Stimulated activated CD8-positive, alpha-beta memory T cell treated with anti-CD3 and anti-CD28 coated beads, Interleukin-4, amount 100 ng/mL, for 24 hours (primary cell): ENCODE results near the gene MYLIP.
A peak's percentile ranks its signal among the peaks of the same experiment; 100 is the strongest.

Experiments used
- DNase-seq: peaks from one replicate; pipeline ENCODE4 v3.0.0-alpha.2; 2020; ENCODE audit warnings: low read depth

The MYLIP gene

DNA sequence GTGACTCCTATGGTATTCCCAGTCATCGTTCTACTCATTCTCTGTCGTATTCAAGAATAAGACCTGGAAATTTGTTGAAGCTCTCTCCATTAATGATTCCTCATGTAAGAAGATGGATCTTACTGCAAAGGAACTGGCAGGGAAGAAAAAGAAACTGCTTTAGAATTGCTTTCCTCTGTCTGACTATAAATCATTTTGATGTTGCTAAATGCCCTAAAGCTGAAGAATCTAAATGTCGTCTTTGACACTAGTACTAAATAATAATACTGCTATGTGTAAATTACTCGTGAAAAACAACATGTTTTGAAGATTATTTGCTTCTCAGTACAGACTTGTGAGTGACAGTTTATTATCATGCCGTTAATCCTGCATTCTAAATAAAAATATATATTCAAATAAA, 20.5 kb upstream of the MYLIP start:
- DNase-seq, result no peak

- DNase-seq, result no peak
These were observed 19.8 kb upstream of the MYLIP start for GRCh38 chr6:16108921-16109658.

GRCh38 chr6:16109659-16110305, 19.1 kb upstream of the MYLIP start:
- no peak for DNase-seq

GRCh38 chr6:16118825-16119224, 10.1 kb upstream of the MYLIP start:
- DNase-seq, result no peak

DNA sequence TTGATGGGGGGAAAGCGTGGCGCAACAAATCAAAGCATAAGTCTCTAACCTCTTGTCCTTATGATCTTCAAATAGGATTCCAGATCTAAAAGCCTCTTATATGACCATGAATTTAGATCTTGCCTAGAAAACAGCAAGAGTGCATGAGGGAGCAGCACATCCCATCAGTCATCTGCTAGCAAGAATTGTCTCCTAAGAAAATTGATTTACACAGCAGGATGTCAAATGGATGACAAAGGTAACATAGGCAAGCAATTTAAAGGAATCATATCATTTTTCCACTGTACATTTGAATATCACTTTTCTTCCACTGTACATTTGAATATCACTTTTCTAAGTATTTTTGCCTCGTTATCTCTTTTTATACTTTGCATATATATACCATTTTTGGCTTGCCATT, 7.5 kb upstream of the MYLIP start:
- DNase-seq, result no peak

DNA sequence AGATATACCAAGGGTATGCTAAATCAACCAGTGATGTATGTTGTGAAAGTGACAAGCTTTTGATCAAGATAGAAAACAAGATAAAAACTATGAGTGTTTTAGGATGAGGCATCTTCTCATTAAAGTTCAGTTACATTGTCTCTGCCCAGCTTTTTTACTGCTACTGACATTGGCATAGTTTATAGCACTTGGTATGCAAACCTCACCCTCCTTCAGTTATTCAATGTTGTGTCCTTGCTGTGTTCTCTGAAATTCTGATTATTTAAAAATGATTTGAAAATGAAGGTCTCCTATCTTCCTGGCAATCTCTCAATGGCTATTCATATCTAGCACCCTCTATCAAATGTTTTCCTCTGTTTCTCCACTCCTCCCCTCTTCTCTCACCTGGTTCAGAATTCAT, 6.7 kb upstream of the MYLIP start:
- no peak for DNase-seq

GRCh38 chr6:16124198-16125180, 4.4 kb upstream of the MYLIP start:
- no peak for DNase-seq

DNA sequence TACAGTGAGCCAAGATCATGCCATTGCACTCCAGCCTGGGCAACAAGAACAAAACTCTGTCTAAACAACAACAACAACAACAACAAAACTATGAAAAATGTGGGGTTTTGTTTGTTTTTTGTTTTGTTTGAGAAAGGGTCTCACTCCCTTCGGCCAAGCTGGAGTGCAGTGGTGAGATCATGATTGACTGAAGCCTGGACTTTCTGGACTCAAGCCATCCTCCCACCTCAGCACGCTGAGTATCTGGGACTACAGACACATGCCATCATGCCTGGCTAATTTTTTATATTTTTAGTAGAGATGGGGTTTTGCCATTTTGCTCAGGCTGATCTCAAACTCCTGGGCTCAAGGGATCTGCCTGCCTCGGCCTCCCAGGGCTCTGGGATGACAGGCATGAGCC, 2.8 kb upstream of the MYLIP start:
- DNase-seq, result no peak

GRCh38 chr6:16126861-16127260, 2.0 kb upstream of the MYLIP start:
- no peak for DNase-seq

GRCh38 chr6:16127471-16127870, 1.4 kb upstream of the MYLIP start:
- DNase-seq, result no peak

- DNase-seq, result peak; percentile 13
These were observed 926 bp downstream of the MYLIP start for GRCh38 chr6:16129623-16130401.

DNA sequence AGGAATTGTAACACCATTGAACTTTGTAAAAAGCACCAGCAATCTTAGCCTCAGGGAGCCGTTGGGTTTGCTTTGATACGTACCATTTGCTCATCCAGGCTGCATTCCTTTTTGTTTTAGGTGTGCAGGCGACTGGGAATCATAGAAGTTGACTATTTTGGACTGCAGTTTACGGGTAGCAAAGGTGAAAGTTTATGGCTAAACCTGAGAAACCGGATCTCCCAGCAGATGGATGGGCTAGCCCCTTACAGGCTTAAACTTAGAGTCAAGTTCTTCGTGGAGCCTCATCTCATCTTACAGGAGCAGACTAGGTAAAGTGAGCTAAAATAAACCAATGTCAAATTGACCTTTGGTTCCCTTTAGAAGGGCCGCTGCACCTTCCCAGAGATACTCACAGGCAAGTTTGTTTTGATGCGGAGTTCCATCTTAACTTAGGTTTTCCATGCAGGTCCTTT, 1.6 kb downstream of the MYLIP start:
- DNase-seq, result no peak

- DNase-seq, result no peak
These were observed 2.1 kb downstream of the MYLIP start for GRCh38 chr6:16130932-16131387.

GRCh38 chr6:16132909-16133308, 4.0 kb downstream of the MYLIP start:
- no peak for DNase-seq

DNA sequence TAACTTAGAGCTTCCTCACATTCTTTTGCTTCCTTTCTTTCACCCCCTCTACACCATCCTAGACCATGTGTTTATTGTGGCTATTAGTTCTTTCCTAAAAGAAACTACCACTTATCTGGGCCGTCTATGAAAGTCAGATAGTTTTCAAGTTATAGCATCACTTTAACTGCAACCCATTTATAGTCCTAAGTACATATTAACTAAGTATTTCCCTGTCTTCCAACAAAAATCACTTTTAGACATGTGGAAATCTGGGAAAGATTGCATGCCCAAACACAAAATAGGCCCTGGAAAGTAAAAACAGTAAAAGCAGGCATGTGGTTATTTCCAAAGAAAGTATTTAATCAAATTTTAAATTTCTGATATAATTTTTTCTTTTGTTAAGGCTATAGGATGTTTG, 5.5 kb downstream of the MYLIP start:
- DNase-seq, result no peak

- DNase-seq, result no peak
These were observed 6.2 kb downstream of the MYLIP start for GRCh38 chr6:16135066-16135465.

GRCh38 chr6:16136091-16136490, 7.2 kb downstream of the MYLIP start:
- DNase-seq, result peak; percentile 11

GRCh38 chr6:16136621-16137450, 8.0 kb downstream of the MYLIP start:
- peak; percentile 31 for DNase-seq

GRCh38 chr6:16137451-16137801, 8.5 kb downstream of the MYLIP start:
- no peak for DNase-seq

GRCh38 chr6:16139556-16139955, 10.7 kb downstream of the MYLIP start:
- DNase-seq, result no peak

GRCh38 chr6:16140607-16141006, 11.7 kb downstream of the MYLIP start:
- DNase-seq, result no peak
